ENCODE data around the gene MAU2.

- no peak for TF ChIP-seq TCF7L2 (IDR thresholded peaks at IDR 0.05; ENCODE audit: low read depth, low read length)
- TF ChIP-seq SIN3A (IDR thresholded peaks at IDR 0.05; ENCODE audit: borderline replicate concordance, insufficient read depth, low read depth, low read length): no peak
- no peak for TF ChIP-seq CTCF (IDR thresholded peaks at IDR 0.05)
- no peak for TF ChIP-seq REST (IDR thresholded peaks at IDR 0.05; ENCODE audit: insufficient read depth in 1 of 2, low read depth in 2 of 2, low read length in 1 of 2)
Observed at GRCh38 chr19:19303411-19303810, 17.2 kb upstream of the MAU2 start.
